HCT116 (cell line): ENCODE data around the gene TUSC1.

Source experiments
- EZH2phosphoT487 ChIP-seq: fragments of 200-600 bp; IDR thresholded peaks from 2 replicates; pipeline ENCODE4 v1.6.1; 2018; ENCODE audit warnings: antibody characterized with exemption, borderline replicate concordance
- POLR2A ChIP-seq: IDR thresholded peaks from 2 replicates; pipeline ENCODE4 v1.7.0; 2011; ENCODE audit warnings: borderline replicate concordance; ENCODE audit not compliant: insufficient read depth, insufficient read length; ENCODE audit errors: extremely low read depth
- POLR2AphosphoS5 ChIP-seq: IDR thresholded peaks from 2 replicates; pipeline ENCODE4 v1.6.1; 2011; ENCODE audit warnings: mild to moderate bottlenecking, low read depth, low read length, moderate library complexity
- RAD21 ChIP-seq: IDR thresholded peaks from 2 replicates; pipeline ENCODE4 v1.6.1; 2012; ENCODE audit warnings: low read depth, mild to moderate bottlenecking
- SP1 ChIP-seq: IDR thresholded peaks from 2 replicates; pipeline ENCODE4 v1.6.1; 2012; ENCODE audit warnings: low read depth
- ZBTB33 ChIP-seq: IDR thresholded peaks from 2 replicates; pipeline ENCODE4 v1.6.1; 2011; ENCODE audit warnings: mild to moderate bottlenecking, low read length, moderate library complexity; ENCODE audit not compliant: insufficient replicate concordance; ENCODE audit errors: extremely low read depth
- TF ChIP-seq, protein P1 (sequence below), 3 experiments: fragments of 200-600 bp in 1 of 3; sonication (generic) in 1 of 3; IDR thresholded peaks in 2 of 3; conservative IDR thresholded peaks in 1 of 3; 2 replicates each; pipeline ENCODE4 v1.5.1; 2012 to 2017; ENCODE audit warnings: low read depth in 2 of 3, low read length in 2 of 3, antibody characterized with exemption in 1 of 3, borderline replicate concordance in 1 of 3, control low read depth in 1 of 3, mild to moderate bottlenecking in 1 of 3, mixed read lengths in 1 of 3, mixed run types in 1 of 3, moderate library complexity in 1 of 3; ENCODE audit not compliant: insufficient read depth in 1 of 3

GRCh38 chr9:25702536-25702935 is 24.3 kb upstream of the TUSC1 start:
- TF ChIP-seq, protein P1, sequence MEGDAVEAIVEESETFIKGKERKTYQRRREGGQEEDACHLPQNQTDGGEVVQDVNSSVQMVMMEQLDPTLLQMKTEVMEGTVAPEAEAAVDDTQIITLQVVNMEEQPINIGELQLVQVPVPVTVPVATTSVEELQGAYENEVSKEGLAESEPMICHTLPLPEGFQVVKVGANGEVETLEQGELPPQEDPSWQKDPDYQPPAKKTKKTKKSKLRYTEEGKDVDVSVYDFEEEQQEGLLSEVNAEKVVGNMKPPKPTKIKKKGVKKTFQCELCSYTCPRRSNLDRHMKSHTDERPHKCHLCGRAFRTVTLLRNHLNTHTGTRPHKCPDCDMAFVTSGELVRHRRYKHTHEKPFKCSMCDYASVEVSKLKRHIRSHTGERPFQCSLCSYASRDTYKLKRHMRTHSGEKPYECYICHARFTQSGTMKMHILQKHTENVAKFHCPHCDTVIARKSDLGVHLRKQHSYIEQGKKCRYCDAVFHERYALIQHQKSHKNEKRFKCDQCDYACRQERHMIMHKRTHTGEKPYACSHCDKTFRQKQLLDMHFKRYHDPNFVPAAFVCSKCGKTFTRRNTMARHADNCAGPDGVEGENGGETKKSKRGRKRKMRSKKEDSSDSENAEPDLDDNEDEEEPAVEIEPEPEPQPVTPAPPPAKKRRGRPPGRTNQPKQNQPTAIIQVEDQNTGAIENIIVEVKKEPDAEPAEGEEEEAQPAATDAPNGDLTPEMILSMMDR (IDR thresholded peaks at IDR 0.05 in 2 of 3, conservative IDR thresholded peaks at IDR 0.05 in 1 of 3; ENCODE audit: borderline replicate concordance in 1 of 3, insufficient read depth in 1 of 3, low read depth in 2 of 3, low read length in 2 of 3): no peak
- no peak for TF ChIP-seq ZBTB33
- TF ChIP-seq POLR2A: no peak
- no peak for TF ChIP-seq EZH2phosphoT487
- TF ChIP-seq RAD21: no peak
- TF ChIP-seq SP1: no peak
- TF ChIP-seq POLR2AphosphoS5: no peak
